ENCODE results near the gene VGLL4. TPM values are rescaled to one million over a fixed set of nuclear protein-coding genes. Genes with fewer than 3 reads are reported as not detected.

The VGLL4 gene
- total RNA-seq, 1 donor from 2014 or later: 146 TPM

DNA sequence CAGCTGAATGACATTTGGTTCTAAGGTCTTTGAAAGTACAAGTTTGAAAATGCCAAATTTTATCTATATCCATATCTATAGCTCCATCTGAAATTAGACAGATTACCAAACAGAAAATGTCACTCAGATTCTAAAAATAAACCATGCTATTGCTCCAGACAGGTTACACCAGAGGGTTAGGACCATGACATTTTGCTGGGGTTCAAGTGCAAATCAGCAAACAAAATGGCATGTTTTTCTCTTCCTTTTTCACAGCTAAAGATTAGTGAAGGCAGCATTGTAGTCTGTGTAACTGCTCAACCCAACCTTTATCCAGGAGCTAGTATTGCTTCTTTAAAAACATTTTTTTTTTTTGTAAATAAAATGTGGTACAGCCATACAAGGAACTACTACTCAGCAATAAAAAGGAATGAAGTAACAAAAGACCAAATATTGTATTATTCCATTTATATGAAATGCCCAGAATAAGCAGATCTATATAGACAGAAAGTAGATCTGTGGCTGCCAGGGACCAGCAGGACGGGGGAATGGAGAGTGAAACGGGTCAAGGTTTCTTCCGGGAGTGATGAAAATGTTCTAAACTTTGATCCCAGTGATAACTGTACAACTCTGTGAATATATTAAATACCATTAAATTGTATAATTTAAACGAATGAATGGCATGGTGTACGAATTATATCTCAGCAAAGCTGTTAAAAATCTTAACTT is 18.2 kb downstream of the VGLL4 start:
- Histone ChIP-seq H3K27me3 (no peaks in the 10 kb centered on the region), H3K9me3 (no peaks in the 10 kb centered on the region), H3K4me1 (peaks cover 7 to 31% of the 10 kb centered on the region in 2 donors), H3K27ac (peak overlapping the region in 1 of 2 donors; percentile 12), H3K36me3 (no peaks in the 10 kb centered on the region), H3K4me3 (no peak overlapping the region)
- TF ChIP-seq, protein P1, sequence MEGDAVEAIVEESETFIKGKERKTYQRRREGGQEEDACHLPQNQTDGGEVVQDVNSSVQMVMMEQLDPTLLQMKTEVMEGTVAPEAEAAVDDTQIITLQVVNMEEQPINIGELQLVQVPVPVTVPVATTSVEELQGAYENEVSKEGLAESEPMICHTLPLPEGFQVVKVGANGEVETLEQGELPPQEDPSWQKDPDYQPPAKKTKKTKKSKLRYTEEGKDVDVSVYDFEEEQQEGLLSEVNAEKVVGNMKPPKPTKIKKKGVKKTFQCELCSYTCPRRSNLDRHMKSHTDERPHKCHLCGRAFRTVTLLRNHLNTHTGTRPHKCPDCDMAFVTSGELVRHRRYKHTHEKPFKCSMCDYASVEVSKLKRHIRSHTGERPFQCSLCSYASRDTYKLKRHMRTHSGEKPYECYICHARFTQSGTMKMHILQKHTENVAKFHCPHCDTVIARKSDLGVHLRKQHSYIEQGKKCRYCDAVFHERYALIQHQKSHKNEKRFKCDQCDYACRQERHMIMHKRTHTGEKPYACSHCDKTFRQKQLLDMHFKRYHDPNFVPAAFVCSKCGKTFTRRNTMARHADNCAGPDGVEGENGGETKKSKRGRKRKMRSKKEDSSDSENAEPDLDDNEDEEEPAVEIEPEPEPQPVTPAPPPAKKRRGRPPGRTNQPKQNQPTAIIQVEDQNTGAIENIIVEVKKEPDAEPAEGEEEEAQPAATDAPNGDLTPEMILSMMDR (IDR thresholded peaks at IDR 0.05): no peak
- intact Hi-C loops (cut with DNase I): loop anchor here (2.0 kb wide), 1 partner anchor 17 kb away; no protein-coding TSS in a partner anchor
- DNase-seq (ENCODE audit: low spot score in 2 of 2): no peak

DNA sequence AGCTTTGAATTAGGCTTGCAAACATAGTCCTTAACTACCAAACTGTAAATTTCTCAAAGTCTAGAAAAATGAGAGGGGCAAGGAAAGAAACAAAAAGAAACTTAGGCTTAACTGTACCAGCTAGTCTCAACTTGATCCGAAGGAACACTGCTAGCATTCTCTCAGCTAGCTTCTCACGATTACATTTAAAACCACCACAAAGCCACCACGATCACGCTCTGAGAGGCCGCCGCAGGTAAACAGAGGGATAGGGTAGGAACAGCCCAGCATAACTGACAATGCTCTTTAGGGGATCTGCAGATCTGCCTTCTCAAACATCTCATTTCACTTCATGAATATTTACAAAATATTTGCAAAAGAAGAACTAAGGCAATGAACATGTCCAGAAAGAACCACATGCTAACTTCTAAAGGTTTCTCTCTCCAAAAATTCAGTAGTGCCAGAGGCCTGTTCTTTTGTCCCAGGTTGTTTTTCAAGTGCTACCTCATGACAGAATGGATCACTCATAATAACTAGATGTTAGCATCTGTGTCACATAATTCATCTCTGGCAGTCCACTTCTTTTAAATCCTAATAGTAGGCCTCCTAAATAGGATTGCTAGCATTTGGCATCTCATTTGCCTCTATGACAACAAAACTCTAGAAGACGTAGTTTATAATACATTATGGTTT is 18.9 kb downstream of the VGLL4 start:
- Histone ChIP-seq H3K9me3 (no peaks in the 10 kb centered on the region), H3K27ac (peak overlapping the region in 1 of 2 donors; percentile 12), H3K4me1 (peaks cover 7 to 31% of the 10 kb centered on the region in 2 donors), H3K36me3 (no peaks in the 10 kb centered on the region), H3K27me3 (no peaks in the 10 kb centered on the region), H3K4me3 (no peak overlapping the region)
- intact Hi-C loops (cut with DNase I): no loop called here
- DNase-seq (ENCODE audit: low spot score in 2 of 2): no peak
- TF ChIP-seq, protein P1 (IDR thresholded peaks at IDR 0.05): no peak

DNA sequence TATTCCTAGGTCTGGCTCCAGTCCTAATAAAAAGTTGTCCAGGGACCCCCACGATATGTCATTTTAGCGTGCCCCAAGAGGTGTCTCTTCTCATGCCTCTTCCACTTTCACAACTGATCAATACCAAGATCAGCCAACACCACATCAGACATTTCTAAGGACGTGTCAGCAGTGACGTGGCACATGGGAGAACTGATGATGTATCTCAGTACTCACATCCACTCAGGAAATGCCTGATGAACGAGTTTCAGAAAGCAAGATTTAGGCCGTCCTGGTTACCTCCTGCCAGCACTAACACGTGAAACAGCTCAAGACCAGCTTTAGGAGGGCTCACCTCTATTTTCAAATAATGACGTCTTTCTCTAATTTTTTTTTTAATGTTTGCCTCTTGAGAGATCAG is 19.6 kb downstream of the VGLL4 start:
- TF ChIP-seq, protein P1 (IDR thresholded peaks at IDR 0.05): no peak
- H3K27ac ChIP-seq: no peak overlapping the region
- intact Hi-C loops (cut with DNase I): no loop called here
- peaks cover 7 to 34% of the 10 kb centered on the region in 2 donors for H3K4me1 ChIP-seq
- H3K9me3 ChIP-seq: no peaks in the 10 kb centered on the region
- H3K27me3 ChIP-seq: no peaks in the 10 kb centered on the region
- H3K36me3 ChIP-seq: no peaks in the 10 kb centered on the region
- no peak for DNase-seq (ENCODE audit: low spot score in 2 of 2)
- no peak overlapping the region for H3K4me3 ChIP-seq

DNA sequence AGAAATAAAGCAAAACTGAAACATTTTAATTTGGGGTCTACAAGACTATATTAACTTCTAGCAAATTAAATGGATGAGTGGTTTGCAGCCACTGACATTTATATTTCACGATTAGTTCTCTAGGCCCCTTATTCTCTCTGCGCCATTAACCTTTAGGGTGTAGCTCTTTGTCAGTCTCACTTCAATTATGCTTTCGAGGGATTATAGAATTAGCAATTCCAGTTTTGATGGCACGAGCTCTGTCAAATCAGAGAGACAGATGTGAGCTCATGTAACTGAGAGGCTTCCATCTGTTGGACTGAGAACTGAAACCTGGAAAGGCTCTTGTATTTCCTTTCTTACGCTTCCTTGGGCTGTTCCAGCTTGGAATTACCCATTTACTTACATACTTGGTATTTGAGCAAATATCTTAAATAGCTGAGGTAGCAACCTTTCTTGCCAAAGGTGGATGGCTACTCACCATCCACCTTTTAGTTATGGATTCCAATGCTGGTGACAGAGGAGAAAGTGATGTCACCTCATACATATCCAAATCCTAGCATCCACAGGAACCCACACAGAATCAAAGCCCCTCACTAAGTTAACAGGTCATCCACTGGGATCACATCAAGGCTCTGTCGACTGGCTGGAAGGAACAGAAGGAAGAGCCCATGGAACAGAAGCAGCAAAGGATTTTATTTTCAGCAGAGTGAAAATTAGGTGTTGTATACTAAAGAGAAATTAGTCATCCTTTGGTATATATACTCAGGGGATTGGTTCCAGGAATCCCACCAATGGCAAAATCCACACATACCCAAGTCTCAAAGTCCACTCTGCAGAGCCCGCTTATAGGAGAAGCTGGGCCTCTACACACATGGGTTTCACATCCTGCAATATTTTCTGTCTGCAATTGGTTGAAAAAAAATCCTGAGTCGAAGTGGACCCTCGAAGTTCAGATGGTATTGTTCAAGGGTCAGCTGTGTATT is 20.8 kb downstream of the VGLL4 start:
- DNase-seq (ENCODE audit: low spot score in 2 of 2): no peak
- H3K9me3 ChIP-seq: no peaks in the 10 kb centered on the region
- H3K4me1 ChIP-seq: peaks cover 7 to 39% of the 10 kb centered on the region in 2 donors
- intact Hi-C loops (cut with DNase I): no loop called here
- no peak overlapping the region for H3K4me3 ChIP-seq
- no peaks in the 10 kb centered on the region for H3K36me3 ChIP-seq
- TF ChIP-seq, protein P1 (IDR thresholded peaks at IDR 0.05): no peak
- H3K27me3 ChIP-seq: no peaks in the 10 kb centered on the region
- no peak overlapping the region for H3K27ac ChIP-seq

DNA sequence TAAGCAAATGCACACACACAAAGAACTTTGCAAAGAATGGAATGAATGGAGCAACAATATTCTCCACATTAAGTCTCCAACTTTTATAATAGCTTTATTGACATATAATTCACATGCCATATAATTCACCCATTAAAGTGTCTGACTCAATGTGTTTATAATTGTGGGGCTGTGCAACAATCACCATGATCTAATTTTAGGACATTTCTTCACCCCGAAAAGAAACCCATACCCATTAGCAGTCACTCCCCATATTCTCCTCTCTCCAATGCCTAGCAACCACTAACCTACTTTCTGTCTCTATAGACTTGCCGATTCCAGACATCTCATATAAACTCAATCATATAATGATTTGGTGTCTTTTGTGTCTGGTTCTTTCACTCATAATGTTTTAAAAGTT is 22.6 kb downstream of the VGLL4 start:
- no peaks in the 10 kb centered on the region for H3K9me3 ChIP-seq
- DNase-seq (ENCODE audit: low spot score in 2 of 2): no peak
- no peak overlapping the region for H3K4me3 ChIP-seq
- H3K36me3 ChIP-seq: no peaks in the 10 kb centered on the region
- H3K27me3 ChIP-seq: no peaks in the 10 kb centered on the region
- no peak overlapping the region for H3K27ac ChIP-seq
- TF ChIP-seq, protein P1 (IDR thresholded peaks at IDR 0.05): no peak
- H3K4me1 ChIP-seq: peaks cover 7 to 42% of the 10 kb centered on the region in 2 donors
- intact Hi-C loops (cut with DNase I): no loop called here

Measured in ascending aorta (tissue), 2 donors.